HG03439 (cell line): ENCODE data around the gene HBM.
"Not testable (repeated sequence)": the region's sequence is repeated elsewhere in the genome, so short reads cannot be mapped to it uniquely, and the experiment has no call there.

Source experiments
- ATAC-seq: cut with Tn5 transposase; IDR thresholded peaks from one replicate; pipeline ENCODE4 v1.9.1; 2021; ENCODE audit warnings: mild to moderate bottlenecking, moderate library complexity; ENCODE audit not compliant: unreplicated experiment

The HBM gene

GRCh38 chr16:165539-166374 is at the start of gene HBM:
Gene HBM, plus strand, starts transcription at chr16:165978. Its CDS starts 20 bp downstream, at chr16:165998.
- ATAC-seq, result no peak

GRCh38 chr16:116015-116414 is 49.8 kb upstream of the HBM start:
- no peak for ATAC-seq

- no peak for ATAC-seq
These were observed 48.1 kb upstream of the HBM start for GRCh38 chr16:117379-118365.

- no peak for ATAC-seq
These were observed 46.9 kb upstream of the HBM start for GRCh38 chr16:118857-119256.

GRCh38 chr16:119295-119694 is 46.5 kb upstream of the HBM start:
- ATAC-seq, result no peak

GRCh38 chr16:119835-120491 is 45.8 kb upstream of the HBM start:
- no peak for ATAC-seq

- ATAC-seq, result no peak
These were observed 45.0 kb upstream of the HBM start for GRCh38 chr16:120756-121155.

- no peak for ATAC-seq
These were observed 43.4 kb upstream of the HBM start for GRCh38 chr16:122361-122760.

- not testable (repeated sequence) for ATAC-seq
These were observed 42.0 kb upstream of the HBM start for GRCh38 chr16:123558-124350.

- no peak for ATAC-seq
These were observed 40.8 kb upstream of the HBM start for GRCh38 chr16:125011-125410.

GRCh38 chr16:129075-129474 is 36.7 kb upstream of the HBM start:
- ATAC-seq, result no peak

- no peak for ATAC-seq
These were observed 35.1 kb upstream of the HBM start for GRCh38 chr16:130533-131173.

GRCh38 chr16:132120-132519 is 33.7 kb upstream of the HBM start:
- ATAC-seq, result no peak

GRCh38 chr16:133716-134115 is 32.1 kb upstream of the HBM start:
- ATAC-seq, result no peak

- ATAC-seq, result no peak
These were observed 27.7 kb upstream of the HBM start for GRCh38 chr16:138049-138417.

- ATAC-seq, result no peak
These were observed 25.5 kb upstream of the HBM start for GRCh38 chr16:140175-140857.

- ATAC-seq, result no peak
These were observed 23.3 kb upstream of the HBM start for GRCh38 chr16:142405-142967.

GRCh38 chr16:143047-143446 is 22.7 kb upstream of the HBM start:
- ATAC-seq, result no peak

- ATAC-seq, result no peak
These were observed 22.3 kb upstream of the HBM start for GRCh38 chr16:143456-143855.
